ENCODE data around the gene CHRNA9. TPM values are rescaled to one million over a fixed set of nuclear protein-coding genes. Genes with fewer than 3 reads are reported as not detected.

Gene CHRNA9, protein sequence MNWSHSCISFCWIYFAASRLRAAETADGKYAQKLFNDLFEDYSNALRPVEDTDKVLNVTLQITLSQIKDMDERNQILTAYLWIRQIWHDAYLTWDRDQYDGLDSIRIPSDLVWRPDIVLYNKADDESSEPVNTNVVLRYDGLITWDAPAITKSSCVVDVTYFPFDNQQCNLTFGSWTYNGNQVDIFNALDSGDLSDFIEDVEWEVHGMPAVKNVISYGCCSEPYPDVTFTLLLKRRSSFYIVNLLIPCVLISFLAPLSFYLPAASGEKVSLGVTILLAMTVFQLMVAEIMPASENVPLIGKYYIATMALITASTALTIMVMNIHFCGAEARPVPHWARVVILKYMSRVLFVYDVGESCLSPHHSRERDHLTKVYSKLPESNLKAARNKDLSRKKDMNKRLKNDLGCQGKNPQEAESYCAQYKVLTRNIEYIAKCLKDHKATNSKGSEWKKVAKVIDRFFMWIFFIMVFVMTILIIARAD
- under 1 TPM in 1 of 2 donors, not detected in 1; 0.90 TPM for total RNA-seq
- polyA plus RNA-seq (2013, experiment 1 of 2), result 0.96 TPM
- polyA plus RNA-seq (2013, experiment 2 of 2), result 0.87 TPM
- long read RNA-seq, experiment 1, result 0 reads
- long read RNA-seq, experiment 2, result 0 reads
- long read RNA-seq, experiment 3, partial matches to known transcripts, result 1 of 5 reads
- long read RNA-seq, experiment 3, other reads (novel, unspliced or antisense), result 3 of 5 reads
- long read RNA-seq, experiment 4, result 0 reads

GRCh38 chr4:40334591-40335524 lies at the start of gene CHRNA9:
Gene CHRNA9 (plus strand): TSS chr4:40335333. CDS start chr4:40335468, 135 bp downstream.
- H3K27ac ChIP-seq (ENCODE audit: low read depth, low read length), result no peak within 1 kb of the TSS
- TF ChIP-seq, protein P1, sequence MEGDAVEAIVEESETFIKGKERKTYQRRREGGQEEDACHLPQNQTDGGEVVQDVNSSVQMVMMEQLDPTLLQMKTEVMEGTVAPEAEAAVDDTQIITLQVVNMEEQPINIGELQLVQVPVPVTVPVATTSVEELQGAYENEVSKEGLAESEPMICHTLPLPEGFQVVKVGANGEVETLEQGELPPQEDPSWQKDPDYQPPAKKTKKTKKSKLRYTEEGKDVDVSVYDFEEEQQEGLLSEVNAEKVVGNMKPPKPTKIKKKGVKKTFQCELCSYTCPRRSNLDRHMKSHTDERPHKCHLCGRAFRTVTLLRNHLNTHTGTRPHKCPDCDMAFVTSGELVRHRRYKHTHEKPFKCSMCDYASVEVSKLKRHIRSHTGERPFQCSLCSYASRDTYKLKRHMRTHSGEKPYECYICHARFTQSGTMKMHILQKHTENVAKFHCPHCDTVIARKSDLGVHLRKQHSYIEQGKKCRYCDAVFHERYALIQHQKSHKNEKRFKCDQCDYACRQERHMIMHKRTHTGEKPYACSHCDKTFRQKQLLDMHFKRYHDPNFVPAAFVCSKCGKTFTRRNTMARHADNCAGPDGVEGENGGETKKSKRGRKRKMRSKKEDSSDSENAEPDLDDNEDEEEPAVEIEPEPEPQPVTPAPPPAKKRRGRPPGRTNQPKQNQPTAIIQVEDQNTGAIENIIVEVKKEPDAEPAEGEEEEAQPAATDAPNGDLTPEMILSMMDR (conservative IDR thresholded peaks at IDR 0.05), result no peak
- Mint-ChIP-seq H3K9me3 (no peaks in the 10 kb centered on the region), H3K27me3 (ENCODE audit: insufficient read depth) (no peaks in the 10 kb centered on the region), H3K36me3 (ENCODE audit: low read depth) (no peaks in the 10 kb centered on the region), H3K4me3 (peak within 1 kb of the TSS; percentile 7), H3K27ac (no peak within 1 kb of the TSS), H3K4me1 (peaks cover 15% of the 10 kb centered on the region)
- WGBS, 2 experiments (ENCODE audit: insufficient coverage in 1 of 2, insufficient read length in 1 of 2), result 70 to 73% methylated on average over 10 to 12 of the region's 12 CpGs
- H3K9me3 ChIP-seq (ENCODE audit: control insufficient read depth, low read length), result peaks cover 5% of the 10 kb centered on the region
- H3K36me3 ChIP-seq (ENCODE audit: control insufficient read depth, insufficient read depth, low read length), result no peaks in the 10 kb centered on the region
- DNase-seq, result peak; percentile 73
- H3K27me3 ChIP-seq (ENCODE audit: control insufficient read depth, insufficient read depth, low read length, poor library complexity, severe bottlenecking), result no peaks in the 10 kb centered on the region
- H3K9ac ChIP-seq (ENCODE audit: extremely low read depth, low read length, poor library complexity, severe bottlenecking), result no peak within 1 kb of the TSS
- H3K4me3 ChIP-seq (ENCODE audit: low read length), result no peak within 1 kb of the TSS
- H3K4me1 ChIP-seq (ENCODE audit: control insufficient read depth, insufficient read depth, low read length), result peaks cover 3% of the 10 kb centered on the region

DNA sequence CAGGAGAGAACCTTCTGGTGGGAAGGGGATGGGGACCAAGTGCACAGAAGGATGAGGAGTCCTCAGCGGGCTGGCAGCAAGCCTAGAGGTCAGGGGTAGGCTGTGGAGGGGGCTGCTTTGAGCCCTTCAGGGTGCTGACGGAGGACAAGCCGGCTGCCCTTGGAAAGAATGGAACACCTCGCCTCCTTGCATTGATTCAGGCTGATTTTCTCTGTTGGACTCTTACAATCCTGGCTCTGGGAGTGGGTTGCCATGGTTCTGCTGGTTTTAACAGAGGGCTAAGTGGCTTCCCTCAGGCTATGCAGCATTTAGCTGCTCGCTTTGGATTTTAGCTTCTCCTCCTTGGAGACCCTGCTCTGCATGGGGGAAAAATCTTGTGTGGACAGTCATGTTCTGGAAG lies 49.4 kb upstream of the CHRNA9 start:
- DNase-seq, result no peak

More for the DNA sequence above, 49.4 kb upstream of the CHRNA9 start:
- H3K36me3 Mint-ChIP-seq (ENCODE audit: low read depth), result no peaks in the 10 kb centered on the region
- Histone ChIP-seq H3K27ac (ENCODE audit: low read depth, low read length) (no peak overlapping the region), H3K9ac (ENCODE audit: extremely low read depth, low read length, poor library complexity, severe bottlenecking) (no peak overlapping the region), H3K36me3 (ENCODE audit: control insufficient read depth, insufficient read depth, low read length) (no peaks in the 10 kb centered on the region), H3K4me1 (ENCODE audit: control insufficient read depth, insufficient read depth, low read length) (no peaks in the 10 kb centered on the region), H3K4me3 (ENCODE audit: low read length) (no peak overlapping the region), H3K9me3 (ENCODE audit: control insufficient read depth, low read length) (no peaks in the 10 kb centered on the region), H3K27me3 (ENCODE audit: control insufficient read depth, insufficient read depth, low read length, poor library complexity, severe bottlenecking) (no peaks in the 10 kb centered on the region)
- peaks cover 14% of the 10 kb centered on the region for H3K4me1 Mint-ChIP-seq
- H3K27me3 Mint-ChIP-seq (ENCODE audit: insufficient read depth), result peaks cover 5% of the 10 kb centered on the region
- no peaks in the 10 kb centered on the region for H3K9me3 Mint-ChIP-seq
- no peak overlapping the region for H3K27ac Mint-ChIP-seq
- 73 to 90% methylated on average over 2 to 5 of the region's 5 CpGs for WGBS, 2 experiments (ENCODE audit: insufficient coverage in 1 of 2, insufficient read length in 1 of 2)
- TF ChIP-seq, protein P1 (conservative IDR thresholded peaks at IDR 0.05), result no peak
- H3K4me3 Mint-ChIP-seq, result no peak overlapping the region

All from endodermal cell (in vitro differentiated cells).